ENCODE results near the gene PRKACA.

DNA sequence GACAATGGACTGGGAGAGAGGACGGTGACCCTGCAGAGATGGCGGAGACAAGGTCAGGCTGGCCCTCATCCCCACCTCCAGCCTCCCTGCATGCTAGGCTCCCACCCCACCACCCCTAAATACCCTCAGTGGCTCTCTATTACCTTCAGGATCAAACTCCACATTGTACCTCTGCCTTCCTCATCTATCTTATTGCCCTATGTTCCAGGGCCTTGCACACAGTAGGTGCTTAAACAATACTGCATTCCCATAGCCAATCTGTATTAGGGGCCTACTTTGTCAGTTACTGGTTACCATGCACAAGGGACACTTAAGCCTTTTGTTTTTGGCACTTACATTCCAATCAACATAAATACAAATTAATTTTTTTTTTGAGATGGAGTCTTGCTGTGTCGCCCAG lies 62.2 kb downstream of the PRKACA start:
- TF ChIP-seq SUZ12 (IDR thresholded peaks at IDR 0.05) (no peak), FOXM1 (IDR thresholded peaks at IDR 0.05; ENCODE audit: borderline replicate concordance) (no peak), TARDBP (IDR thresholded peaks at IDR 0.05) (no peak), SP1 (IDR thresholded peaks at IDR 0.05) (no peak), FOXA1 (IDR thresholded peaks at IDR 0.05) (no peak), FOXK2 (IDR thresholded peaks at IDR 0.05) (no peak)
